Neural crest cell (in vitro differentiated cells): ENCODE results near the gene PPP1R13B. TPM values are rescaled to one million over a fixed set of nuclear protein-coding genes. Genes with fewer than 3 reads are reported as not detected.

Experiments
- DNase-seq: peaks from one replicate; pipeline ENCODE4 v3.0.0; 2021; ENCODE audit warnings: low read depth, mixed read lengths, low spot score
- H3K27ac Mint-ChIP-seq: one replicate; pipeline ENCODE4 v1.8.0; 2021; ENCODE audit warnings: mild to moderate bottlenecking, mixed read lengths; ENCODE audit not compliant: unreplicated experiment
- H3K27me3 Mint-ChIP-seq: 2 replicates; pipeline ENCODE4 v1.8.0; 2021; ENCODE audit warnings: low read depth, mild to moderate bottlenecking, mixed read lengths
- H3K36me3 Mint-ChIP-seq: 2 replicates; pipeline ENCODE4 v1.8.0; 2021; ENCODE audit warnings: low read depth, mild to moderate bottlenecking, mixed read lengths
- H3K4me1 Mint-ChIP-seq: 2 replicates; pipeline ENCODE4 v1.8.0; 2021; ENCODE audit warnings: mixed read lengths
- H3K4me3 Mint-ChIP-seq: one replicate; pipeline ENCODE4 v1.8.0; 2021; ENCODE audit warnings: mild to moderate bottlenecking, mixed read lengths
- H3K9me3 Mint-ChIP-seq: 2 replicates; pipeline ENCODE4 v1.8.0; 2021; ENCODE audit warnings: mixed read lengths
- total RNA-seq: library from RNA; stranded (reverse); gene quantifications from 2 replicates; pipeline ENCODE4 v1.2.1, GENCODE V29; 2021
- TF ChIP-seq, protein P1 (sequence below): fragments of 200-600 bp; sonication (generic); conservative IDR thresholded peaks from 2 replicates; pipeline ENCODE4 v1.5.0; 2021; ENCODE audit warnings: antibody characterized with exemption, mild to moderate bottlenecking

The PPP1R13B gene
- total RNA-seq, 1 donor from 2014 or later, result 6.8 TPM

DNA sequence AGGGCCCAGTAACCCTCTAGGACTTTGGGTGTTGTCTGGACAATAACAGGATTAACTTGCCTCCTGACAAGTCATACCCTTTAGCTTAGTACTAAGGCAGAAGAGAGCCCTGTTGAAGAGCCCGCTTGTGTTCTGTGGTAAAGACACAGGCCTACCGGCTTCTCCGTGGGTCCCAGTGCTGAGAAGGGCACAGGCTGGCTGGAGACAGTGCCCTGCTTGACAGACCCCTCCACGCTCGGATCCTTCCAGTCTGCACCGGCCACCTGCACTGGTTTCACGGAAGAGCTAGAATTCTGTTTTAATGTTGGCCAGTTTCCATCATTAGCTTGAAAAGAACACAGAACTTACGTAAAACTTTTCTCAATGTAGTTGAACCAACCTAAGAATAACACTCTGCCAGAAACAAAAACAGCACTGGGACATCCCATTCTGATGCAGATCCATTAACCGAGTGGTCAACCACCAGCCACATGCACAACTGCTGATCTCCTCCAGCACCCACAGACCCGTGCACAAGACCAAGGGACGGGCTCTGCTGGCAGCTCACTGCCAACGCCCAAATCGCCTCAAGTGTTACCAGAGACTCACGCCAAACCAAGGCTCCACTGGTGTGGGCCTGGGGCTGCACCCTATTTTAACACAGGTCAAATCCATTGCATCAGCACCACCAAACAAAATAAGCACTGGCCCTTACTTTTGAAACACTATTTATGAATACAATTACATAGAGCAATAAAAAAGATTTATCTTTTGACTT lies 104.7 kb downstream of the PPP1R13B start:
- no peak overlapping the region for H3K4me3 Mint-ChIP-seq
- no peaks in the 10 kb centered on the region for H3K4me1 Mint-ChIP-seq
- no peaks in the 10 kb centered on the region for H3K9me3 Mint-ChIP-seq
- TF ChIP-seq, protein P1, sequence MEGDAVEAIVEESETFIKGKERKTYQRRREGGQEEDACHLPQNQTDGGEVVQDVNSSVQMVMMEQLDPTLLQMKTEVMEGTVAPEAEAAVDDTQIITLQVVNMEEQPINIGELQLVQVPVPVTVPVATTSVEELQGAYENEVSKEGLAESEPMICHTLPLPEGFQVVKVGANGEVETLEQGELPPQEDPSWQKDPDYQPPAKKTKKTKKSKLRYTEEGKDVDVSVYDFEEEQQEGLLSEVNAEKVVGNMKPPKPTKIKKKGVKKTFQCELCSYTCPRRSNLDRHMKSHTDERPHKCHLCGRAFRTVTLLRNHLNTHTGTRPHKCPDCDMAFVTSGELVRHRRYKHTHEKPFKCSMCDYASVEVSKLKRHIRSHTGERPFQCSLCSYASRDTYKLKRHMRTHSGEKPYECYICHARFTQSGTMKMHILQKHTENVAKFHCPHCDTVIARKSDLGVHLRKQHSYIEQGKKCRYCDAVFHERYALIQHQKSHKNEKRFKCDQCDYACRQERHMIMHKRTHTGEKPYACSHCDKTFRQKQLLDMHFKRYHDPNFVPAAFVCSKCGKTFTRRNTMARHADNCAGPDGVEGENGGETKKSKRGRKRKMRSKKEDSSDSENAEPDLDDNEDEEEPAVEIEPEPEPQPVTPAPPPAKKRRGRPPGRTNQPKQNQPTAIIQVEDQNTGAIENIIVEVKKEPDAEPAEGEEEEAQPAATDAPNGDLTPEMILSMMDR, result no peak
- no peaks in the 10 kb centered on the region for H3K27me3 Mint-ChIP-seq
- no peak for DNase-seq
- H3K36me3 Mint-ChIP-seq, result no peaks in the 10 kb centered on the region
- no peak overlapping the region for H3K27ac Mint-ChIP-seq

DNA sequence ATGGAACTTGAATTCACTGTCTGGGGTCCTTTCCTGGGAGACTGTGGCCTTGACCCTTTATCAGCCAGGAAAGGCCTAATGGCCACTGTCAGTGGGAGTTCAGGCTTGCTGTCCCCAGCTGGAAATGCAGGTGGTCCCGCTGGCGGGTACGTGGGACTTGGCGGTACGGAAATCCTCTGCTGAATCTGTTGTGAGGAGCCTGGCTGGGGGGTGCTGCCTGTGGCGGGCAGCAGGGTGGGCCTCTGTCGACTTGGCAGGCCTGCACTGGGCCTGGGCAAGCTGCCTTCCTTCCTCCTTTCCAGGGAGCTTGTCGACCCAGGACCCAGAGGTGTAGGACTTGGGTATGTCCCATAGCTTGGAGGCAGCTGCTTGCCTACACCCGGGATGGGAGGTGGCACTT lies 105.5 kb downstream of the PPP1R13B start:
- Mint-ChIP-seq H3K36me3 (no peaks in the 10 kb centered on the region), H3K4me3 (no peak overlapping the region), H3K27ac (peak overlapping the region; percentile 35), H3K9me3 (no peaks in the 10 kb centered on the region), H3K27me3 (no peaks in the 10 kb centered on the region), H3K4me1 (no peaks in the 10 kb centered on the region)
- TF ChIP-seq, protein P1, result no peak
- no peak for DNase-seq

DNA sequence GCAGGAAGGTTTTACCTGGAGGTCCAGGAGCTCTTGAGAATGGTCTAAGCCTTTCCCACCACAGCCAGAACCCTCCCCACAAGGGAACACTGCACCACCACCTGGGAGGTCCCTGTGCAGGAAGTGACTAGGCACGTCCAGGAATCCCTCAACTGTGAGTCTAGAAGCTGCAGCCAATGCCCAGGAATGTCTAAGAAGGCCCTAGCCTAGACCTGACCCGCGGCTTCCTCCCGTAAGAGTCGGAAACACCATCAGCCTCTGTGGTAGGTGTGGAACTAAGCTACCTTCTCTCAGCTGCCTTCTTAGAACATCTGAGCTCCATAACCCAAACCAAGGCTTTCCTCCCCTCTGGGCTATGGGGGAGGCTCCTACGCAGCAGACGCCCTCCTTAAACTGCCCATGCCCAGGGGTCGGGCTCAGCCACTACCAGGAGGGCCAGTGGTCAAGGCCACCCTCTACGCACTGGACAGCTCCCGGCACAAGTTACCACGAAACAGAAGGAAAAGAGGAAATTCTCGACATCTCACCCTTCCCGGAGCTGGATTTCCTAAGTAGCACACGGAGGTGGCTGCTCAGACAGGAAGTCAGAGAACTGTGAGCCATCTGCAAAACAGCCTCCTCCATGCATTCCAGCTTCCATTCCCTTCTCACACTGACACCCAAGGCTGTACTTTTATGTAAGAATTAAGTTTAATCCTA lies 106.2 kb downstream of the PPP1R13B start:
- Mint-ChIP-seq H3K27ac (no peak overlapping the region), H3K36me3 (no peaks in the 10 kb centered on the region), H3K9me3 (no peaks in the 10 kb centered on the region), H3K4me3 (no peak overlapping the region), H3K4me1 (no peaks in the 10 kb centered on the region), H3K27me3 (no peaks in the 10 kb centered on the region)
- TF ChIP-seq, protein P1, result no peak
- no peak for DNase-seq

DNA sequence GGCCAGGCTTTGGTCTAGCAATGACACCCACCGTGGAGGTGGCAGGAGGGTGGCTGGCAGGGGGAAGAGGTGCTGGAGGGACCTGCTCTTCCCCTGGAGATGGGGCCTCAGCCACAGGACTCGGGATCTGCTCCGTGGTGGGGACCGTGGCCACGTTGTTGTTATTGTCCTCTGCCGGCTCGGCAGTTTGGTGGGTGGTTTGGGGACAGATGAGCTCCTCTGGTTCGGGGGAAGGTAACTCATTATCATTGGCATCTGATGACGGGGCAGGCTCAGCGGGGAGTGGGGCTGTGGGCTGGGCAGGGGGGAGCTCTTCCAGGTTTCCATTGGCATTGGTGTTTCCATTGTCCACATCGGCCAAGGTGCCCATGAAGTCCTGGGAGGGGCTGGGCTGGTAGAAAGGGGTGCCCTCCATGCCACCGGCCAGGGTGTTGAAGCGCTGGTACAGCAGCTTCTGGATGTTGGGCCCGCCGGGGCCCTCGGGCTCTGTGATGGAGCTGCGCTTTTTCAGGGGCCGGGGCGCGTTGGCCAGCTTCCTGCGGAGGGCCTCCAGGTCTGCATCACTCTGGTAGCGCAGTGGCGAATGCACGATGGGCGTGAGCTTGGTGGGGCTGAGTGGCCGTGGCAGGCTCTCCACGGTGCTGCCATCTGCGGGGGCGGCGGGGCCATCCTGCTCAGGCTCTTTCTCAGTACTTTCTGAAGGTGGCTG lies 107.4 kb downstream of the PPP1R13B start:
- H3K27ac Mint-ChIP-seq, result no peak overlapping the region
- no peaks in the 10 kb centered on the region for H3K9me3 Mint-ChIP-seq
- H3K36me3 Mint-ChIP-seq, result no peaks in the 10 kb centered on the region
- TF ChIP-seq, protein P1, result no peak
- H3K4me1 Mint-ChIP-seq, result no peaks in the 10 kb centered on the region
- no peak overlapping the region for H3K4me3 Mint-ChIP-seq
- H3K27me3 Mint-ChIP-seq, result no peaks in the 10 kb centered on the region
- DNase-seq, result no peak

DNA sequence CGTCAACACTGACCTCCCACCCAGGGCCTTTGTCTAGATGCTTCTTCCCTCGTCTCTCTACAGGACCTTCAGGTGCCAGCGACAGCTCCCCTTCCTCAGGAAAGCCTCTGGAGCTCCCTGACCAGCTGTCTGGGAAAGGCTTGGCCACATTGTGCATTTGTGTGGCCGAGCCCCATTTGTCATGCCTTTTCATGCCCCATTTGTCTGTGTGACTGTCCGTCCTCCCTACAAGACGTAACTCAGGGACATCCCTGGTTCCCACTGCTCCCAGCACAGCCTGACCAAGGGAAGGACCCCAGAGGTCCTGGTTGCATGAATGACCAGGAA lies 107.9 kb downstream of the PPP1R13B start:
- H3K4me1 Mint-ChIP-seq, result peaks cover 3% of the 10 kb centered on the region
- no peaks in the 10 kb centered on the region for H3K9me3 Mint-ChIP-seq
- no peaks in the 10 kb centered on the region for H3K36me3 Mint-ChIP-seq
- H3K27ac Mint-ChIP-seq, result no peak overlapping the region
- TF ChIP-seq, protein P1, result no peak
- no peak overlapping the region for H3K4me3 Mint-ChIP-seq
- DNase-seq, result no peak
- H3K27me3 Mint-ChIP-seq, result no peaks in the 10 kb centered on the region
